HG03442 (cell line): ENCODE results near the gene MEAK7.

Experiments used
- ATAC-seq: cut with Tn5 transposase; IDR thresholded peaks from one replicate; pipeline ENCODE4 v1.9.1; 2021; ENCODE audit warnings: mild to moderate bottlenecking, moderate library complexity; ENCODE audit not compliant: unreplicated experiment

The MEAK7 gene

GRCh38 chr16:84495506-84495905 is 9.0 kb downstream of the MEAK7 start:
- ATAC-seq: no peak

GRCh38 chr16:84489131-84489530 is 15.3 kb downstream of the MEAK7 start:
- ATAC-seq: no peak

GRCh38 chr16:84487358-84487757 is 17.1 kb downstream of the MEAK7 start:
- no peak for ATAC-seq

GRCh38 chr16:84486551-84487235 is 17.8 kb downstream of the MEAK7 start:
- ATAC-seq: no peak

GRCh38 chr16:84486126-84486525 is 18.3 kb downstream of the MEAK7 start:
- ATAC-seq: no peak

- no peak for ATAC-seq
Observed at GRCh38 chr16:84485255-84486010, 19.0 kb downstream of the MEAK7 start.

- ATAC-seq: no peak
Observed at GRCh38 chr16:84484579-84485254, 19.7 kb downstream of the MEAK7 start.

GRCh38 chr16:84483882-84484565 is 20.4 kb downstream of the MEAK7 start:
- ATAC-seq: no peak

- no peak for ATAC-seq
Observed at GRCh38 chr16:84482951-84483881, 21.2 kb downstream of the MEAK7 start.

- ATAC-seq: no peak
Observed at GRCh38 chr16:84482001-84482891, 22.2 kb downstream of the MEAK7 start.

- no peak for ATAC-seq
Observed at GRCh38 chr16:84481051-84481735, 23.3 kb downstream of the MEAK7 start.

GRCh38 chr16:84479716-84480450 is 24.6 kb downstream of the MEAK7 start:
- ATAC-seq: no peak

- no peak for ATAC-seq
Observed at GRCh38 chr16:84478172-84478947, 26.1 kb downstream of the MEAK7 start.

GRCh38 chr16:84477661-84478060 is 26.8 kb downstream of the MEAK7 start:
- no peak for ATAC-seq

- no peak for ATAC-seq
Observed at GRCh38 chr16:84476401-84476800, 28.1 kb downstream of the MEAK7 start.

- no peak for ATAC-seq
Observed at GRCh38 chr16:84475643-84476240, 28.7 kb downstream of the MEAK7 start.

- no peak for ATAC-seq
Observed at GRCh38 chr16:84471966-84472365, 32.5 kb downstream of the MEAK7 start.
